HepG2 (cell line): ENCODE data around the gene HELZ2. TPM values are rescaled to one million over a fixed set of nuclear protein-coding genes. Genes with fewer than 3 reads are reported as not detected.

Experiments
- CBX5 ChIP-seq: sonication (generic); formaldehyde crosslinking; IDR thresholded peaks from 2 replicates; pipeline ENCODE4 v1.4.0; 2020; ENCODE audit warnings: missing genetic modification reagents, borderline replicate concordance
- FOXA3 ChIP-seq: IDR thresholded peaks from 2 replicates; pipeline ENCODE4 v1.6.1; 2016; ENCODE audit warnings: missing genetic modification reagents, missing compliant biosample characterization
- GABPB1 ChIP-seq: IDR thresholded peaks from 2 replicates; pipeline ENCODE4 v1.6.1; 2016; ENCODE audit warnings: mild to moderate bottlenecking, missing genetic modification reagents, moderate library complexity, missing compliant biosample characterization
- KLF15 ChIP-seq: sonication (generic); formaldehyde crosslinking; IDR thresholded peaks from 2 replicates; pipeline ENCODE4 v1.8.1; 2023; ENCODE audit warnings: borderline replicate concordance, mild to moderate bottlenecking, inconsistent platforms, missing genetic modification reagents, mixed read lengths
- MLLT10 ChIP-seq: sonication (generic); formaldehyde crosslinking; IDR thresholded peaks from 2 replicates; pipeline ENCODE4 v1.4.0; 2020; ENCODE audit warnings: missing genetic modification reagents
- SKI ChIP-seq: fragments of 450-650 bp; IDR thresholded peaks from one replicate; pipeline ENCODE4 v1.6.1; 2018; ENCODE audit warnings: mild to moderate bottlenecking; ENCODE audit not compliant: partially characterized antibody
- TP53 ChIP-seq: sonication (generic); formaldehyde crosslinking; conservative IDR thresholded peaks from 2 replicates; pipeline ENCODE4 v1.4.0; 2020; ENCODE audit warnings: missing genetic modification reagents
- polyA plus RNA-seq, 8 experiments: library from polyadenylated mRNA; depleted of rRNA in 3 of 8; stranded (reverse) in 7 of 8; unstranded in 1 of 8; fragments of >200 nt; fragmentation: Illumina TruSeq in 4 of 8; extraction: Trizol in 4 of 8; gene quantifications; 2 replicates each; pipeline versions ENCODE4 v1.2.1 to v1.2.3, GENCODE V29; 2011 to 2016; ENCODE audit warnings: low read depth in 4 of 8, missing spikeins in 1 of 8, mixed read lengths in 1 of 8; ENCODE audit not compliant: insufficient read depth in 1 of 8
- total RNA-seq, 5 experiments: library from RNA; depleted of rRNA; stranded (reverse); fragments of >200 nt; fragmentation: Illumina TruSeq; extraction: Trizol; gene quantifications; 2 replicates each; pipeline ENCODE4 v1.2.3, GENCODE V29; 2016; ENCODE audit warnings: low read depth in 1 of 5
- TF ChIP-seq, protein P1 (sequence below): sonication (generic); formaldehyde crosslinking; IDR thresholded peaks from 2 replicates; pipeline ENCODE4 v1.4.0; 2020; ENCODE audit warnings: missing genetic modification reagents
- TF ChIP-seq, protein P2 (sequence below): sonication (generic); formaldehyde crosslinking; IDR thresholded peaks from 2 replicates; pipeline ENCODE4 v1.4.0; 2020; ENCODE audit warnings: missing genetic modification reagents
- TF ChIP-seq, protein P3 (sequence below): IDR thresholded peaks from 2 replicates; pipeline ENCODE4 v1.6.1; 2016; ENCODE audit warnings: low read depth, missing genetic modification reagents, missing compliant biosample characterization

HELZ2 gene
- total and polyA plus RNA-seq, 2 of the 13 experiments (the other 11 are each of a cell fraction or from before 2014, with no cell fraction given): 9.6 to 10.1 TPM

DNA sequence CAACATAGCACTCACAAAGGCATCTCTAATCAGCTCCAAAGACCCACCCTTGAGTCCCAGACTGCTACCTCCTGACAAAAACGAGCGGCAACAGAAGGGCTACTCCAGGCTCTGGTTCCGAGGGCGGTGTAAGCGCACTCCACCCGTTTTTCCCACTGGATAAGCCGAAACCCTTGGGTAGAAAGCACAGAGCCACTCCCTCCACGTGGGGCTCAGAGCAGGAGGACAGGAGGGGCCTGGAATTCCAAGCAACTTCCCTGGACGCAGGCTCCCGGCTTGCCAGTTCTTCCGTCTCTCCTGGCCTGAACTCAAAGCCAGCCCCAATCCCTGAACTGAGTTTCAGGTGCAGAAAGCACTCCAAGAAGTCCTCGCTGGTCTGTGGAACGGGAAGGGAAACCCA is 45.5 kb upstream of the HELZ2 start (continued):
- TF ChIP-seq, protein P1, sequence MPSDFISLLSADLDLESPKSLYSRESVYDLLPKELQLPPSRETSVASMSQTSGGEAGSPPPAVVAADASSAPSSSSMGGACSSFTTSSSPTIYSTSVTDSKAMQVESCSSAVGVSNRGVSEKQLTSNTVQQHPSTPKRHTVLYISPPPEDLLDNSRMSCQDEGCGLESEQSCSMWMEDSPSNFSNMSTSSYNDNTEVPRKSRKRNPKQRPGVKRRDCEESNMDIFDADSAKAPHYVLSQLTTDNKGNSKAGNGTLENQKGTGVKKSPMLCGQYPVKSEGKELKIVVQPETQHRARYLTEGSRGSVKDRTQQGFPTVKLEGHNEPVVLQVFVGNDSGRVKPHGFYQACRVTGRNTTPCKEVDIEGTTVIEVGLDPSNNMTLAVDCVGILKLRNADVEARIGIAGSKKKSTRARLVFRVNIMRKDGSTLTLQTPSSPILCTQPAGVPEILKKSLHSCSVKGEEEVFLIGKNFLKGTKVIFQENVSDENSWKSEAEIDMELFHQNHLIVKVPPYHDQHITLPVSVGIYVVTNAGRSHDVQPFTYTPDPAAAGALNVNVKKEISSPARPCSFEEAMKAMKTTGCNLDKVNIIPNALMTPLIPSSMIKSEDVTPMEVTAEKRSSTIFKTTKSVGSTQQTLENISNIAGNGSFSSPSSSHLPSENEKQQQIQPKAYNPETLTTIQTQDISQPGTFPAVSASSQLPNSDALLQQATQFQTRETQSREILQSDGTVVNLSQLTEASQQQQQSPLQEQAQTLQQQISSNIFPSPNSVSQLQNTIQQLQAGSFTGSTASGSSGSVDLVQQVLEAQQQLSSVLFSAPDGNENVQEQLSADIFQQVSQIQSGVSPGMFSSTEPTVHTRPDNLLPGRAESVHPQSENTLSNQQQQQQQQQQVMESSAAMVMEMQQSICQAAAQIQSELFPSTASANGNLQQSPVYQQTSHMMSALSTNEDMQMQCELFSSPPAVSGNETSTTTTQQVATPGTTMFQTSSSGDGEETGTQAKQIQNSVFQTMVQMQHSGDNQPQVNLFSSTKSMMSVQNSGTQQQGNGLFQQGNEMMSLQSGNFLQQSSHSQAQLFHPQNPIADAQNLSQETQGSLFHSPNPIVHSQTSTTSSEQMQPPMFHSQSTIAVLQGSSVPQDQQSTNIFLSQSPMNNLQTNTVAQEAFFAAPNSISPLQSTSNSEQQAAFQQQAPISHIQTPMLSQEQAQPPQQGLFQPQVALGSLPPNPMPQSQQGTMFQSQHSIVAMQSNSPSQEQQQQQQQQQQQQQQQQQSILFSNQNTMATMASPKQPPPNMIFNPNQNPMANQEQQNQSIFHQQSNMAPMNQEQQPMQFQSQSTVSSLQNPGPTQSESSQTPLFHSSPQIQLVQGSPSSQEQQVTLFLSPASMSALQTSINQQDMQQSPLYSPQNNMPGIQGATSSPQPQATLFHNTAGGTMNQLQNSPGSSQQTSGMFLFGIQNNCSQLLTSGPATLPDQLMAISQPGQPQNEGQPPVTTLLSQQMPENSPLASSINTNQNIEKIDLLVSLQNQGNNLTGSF (CRISPR knock-in tag): no peak
- no peak for TF ChIP-seq FOXA3 (CRISPR knock-in tag)
- no peak for TF ChIP-seq TP53 (CRISPR knock-in tag)
- TF ChIP-seq KLF15 (CRISPR knock-in tag): no peak
- no peak for TF ChIP-seq SKI
- no peak for TF ChIP-seq CBX5
- TF ChIP-seq, protein P2, sequence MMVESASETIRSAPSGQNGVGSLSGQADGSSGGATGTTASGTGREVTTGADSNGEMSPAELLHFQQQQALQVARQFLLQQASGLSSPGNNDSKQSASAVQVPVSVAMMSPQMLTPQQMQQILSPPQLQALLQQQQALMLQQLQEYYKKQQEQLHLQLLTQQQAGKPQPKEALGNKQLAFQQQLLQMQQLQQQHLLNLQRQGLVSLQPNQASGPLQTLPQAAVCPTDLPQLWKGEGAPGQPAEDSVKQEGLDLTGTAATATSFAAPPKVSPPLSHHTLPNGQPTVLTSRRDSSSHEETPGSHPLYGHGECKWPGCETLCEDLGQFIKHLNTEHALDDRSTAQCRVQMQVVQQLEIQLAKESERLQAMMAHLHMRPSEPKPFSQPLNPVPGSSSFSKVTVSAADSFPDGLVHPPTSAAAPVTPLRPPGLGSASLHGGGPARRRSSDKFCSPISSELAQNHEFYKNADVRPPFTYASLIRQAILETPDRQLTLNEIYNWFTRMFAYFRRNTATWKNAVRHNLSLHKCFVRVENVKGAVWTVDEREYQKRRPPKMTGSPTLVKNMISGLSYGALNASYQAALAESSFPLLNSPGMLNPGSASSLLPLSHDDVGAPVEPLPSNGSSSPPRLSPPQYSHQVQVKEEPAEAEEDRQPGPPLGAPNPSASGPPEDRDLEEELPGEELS (CRISPR knock-in tag): no peak
- TF ChIP-seq GABPB1 (CRISPR knock-in tag): no peak
- no peak for TF ChIP-seq MLLT10 (CRISPR knock-in tag)
- TF ChIP-seq, protein P3, sequence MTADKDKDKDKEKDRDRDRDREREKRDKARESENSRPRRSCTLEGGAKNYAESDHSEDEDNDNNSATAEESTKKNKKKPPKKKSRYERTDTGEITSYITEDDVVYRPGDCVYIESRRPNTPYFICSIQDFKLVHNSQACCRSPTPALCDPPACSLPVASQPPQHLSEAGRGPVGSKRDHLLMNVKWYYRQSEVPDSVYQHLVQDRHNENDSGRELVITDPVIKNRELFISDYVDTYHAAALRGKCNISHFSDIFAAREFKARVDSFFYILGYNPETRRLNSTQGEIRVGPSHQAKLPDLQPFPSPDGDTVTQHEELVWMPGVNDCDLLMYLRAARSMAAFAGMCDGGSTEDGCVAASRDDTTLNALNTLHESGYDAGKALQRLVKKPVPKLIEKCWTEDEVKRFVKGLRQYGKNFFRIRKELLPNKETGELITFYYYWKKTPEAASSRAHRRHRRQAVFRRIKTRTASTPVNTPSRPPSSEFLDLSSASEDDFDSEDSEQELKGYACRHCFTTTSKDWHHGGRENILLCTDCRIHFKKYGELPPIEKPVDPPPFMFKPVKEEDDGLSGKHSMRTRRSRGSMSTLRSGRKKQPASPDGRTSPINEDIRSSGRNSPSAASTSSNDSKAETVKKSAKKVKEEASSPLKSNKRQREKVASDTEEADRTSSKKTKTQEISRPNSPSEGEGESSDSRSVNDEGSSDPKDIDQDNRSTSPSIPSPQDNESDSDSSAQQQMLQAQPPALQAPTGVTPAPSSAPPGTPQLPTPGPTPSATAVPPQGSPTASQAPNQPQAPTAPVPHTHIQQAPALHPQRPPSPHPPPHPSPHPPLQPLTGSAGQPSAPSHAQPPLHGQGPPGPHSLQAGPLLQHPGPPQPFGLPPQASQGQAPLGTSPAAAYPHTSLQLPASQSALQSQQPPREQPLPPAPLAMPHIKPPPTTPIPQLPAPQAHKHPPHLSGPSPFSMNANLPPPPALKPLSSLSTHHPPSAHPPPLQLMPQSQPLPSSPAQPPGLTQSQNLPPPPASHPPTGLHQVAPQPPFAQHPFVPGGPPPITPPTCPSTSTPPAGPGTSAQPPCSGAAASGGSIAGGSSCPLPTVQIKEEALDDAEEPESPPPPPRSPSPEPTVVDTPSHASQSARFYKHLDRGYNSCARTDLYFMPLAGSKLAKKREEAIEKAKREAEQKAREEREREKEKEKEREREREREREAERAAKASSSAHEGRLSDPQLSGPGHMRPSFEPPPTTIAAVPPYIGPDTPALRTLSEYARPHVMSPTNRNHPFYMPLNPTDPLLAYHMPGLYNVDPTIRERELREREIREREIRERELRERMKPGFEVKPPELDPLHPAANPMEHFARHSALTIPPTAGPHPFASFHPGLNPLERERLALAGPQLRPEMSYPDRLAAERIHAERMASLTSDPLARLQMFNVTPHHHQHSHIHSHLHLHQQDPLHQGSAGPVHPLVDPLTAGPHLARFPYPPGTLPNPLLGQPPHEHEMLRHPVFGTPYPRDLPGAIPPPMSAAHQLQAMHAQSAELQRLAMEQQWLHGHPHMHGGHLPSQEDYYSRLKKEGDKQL (CRISPR knock-in tag): no peak
